ENCODE data around the gene SACM1L.

The SACM1L gene

GRCh38 chr3:45792516-45793172, 103.4 kb downstream of the SACM1L start:
- DNase-seq: no peak

DNA sequence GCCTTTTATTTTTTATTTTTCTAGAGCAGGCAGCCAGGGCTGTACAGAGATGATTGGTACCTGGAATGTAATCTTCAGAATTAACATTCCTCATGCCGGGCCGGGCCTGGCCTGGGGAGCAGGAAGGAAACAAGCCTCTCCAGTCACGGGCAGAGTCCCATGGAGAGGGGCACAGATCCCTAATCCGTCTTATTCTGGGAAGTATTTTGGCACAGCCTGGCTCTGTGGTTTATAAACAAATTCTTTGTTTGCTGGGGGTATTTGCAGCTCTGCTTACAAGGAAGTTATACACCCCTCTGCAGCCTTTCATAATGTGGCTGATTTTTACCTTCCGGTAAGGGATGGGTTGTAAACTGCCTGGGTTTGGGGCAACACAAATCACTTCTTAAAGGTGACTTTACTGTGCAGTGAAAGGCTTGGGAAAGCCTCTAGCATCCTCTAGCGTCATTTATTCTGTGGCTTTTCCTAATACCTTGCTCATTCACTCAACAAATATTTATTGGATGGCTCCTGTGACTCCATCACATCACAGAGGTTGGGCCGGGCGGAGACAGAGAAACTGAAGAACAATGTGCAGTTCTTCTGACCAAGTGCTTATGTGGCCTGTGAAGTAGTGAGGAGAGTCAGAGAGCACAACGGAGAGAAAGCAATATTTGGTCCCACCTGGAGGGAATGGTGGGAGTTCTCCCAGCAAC, 104.4 kb downstream of the SACM1L start:
- no peak for DNase-seq

- DNase-seq: no peak
Observed at GRCh38 chr3:45794177-45794560, 105.0 kb downstream of the SACM1L start.

DNA sequence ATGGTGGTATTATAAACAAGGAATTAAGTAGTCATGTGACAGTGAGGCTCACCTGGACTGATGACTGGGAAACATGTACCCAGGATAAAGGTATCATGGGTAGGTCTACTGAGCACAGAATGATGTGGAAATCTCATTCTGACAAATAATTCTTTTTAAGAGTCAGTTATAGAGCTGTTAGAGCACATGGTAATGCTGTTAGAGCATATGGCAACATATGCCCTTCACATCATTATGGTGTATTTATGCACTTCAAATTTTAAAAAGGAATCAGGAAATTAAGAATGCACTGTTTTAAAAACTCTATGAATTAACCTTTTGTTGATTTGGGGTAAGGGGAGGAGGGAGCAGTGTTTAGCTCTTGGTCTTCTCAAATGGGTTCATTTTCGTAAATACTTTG, 105.5 kb downstream of the SACM1L start:
- no peak for DNase-seq

Data from HCEC 1CT (cell line).